Cardiac muscle cell (in vitro differentiated cells and primary cell): ENCODE results near the gene KIF1A. TPM values are rescaled to one million over a fixed set of nuclear protein-coding genes. Genes with fewer than 3 reads are reported as not detected.

Experiments
- DNase-seq, 2 donors: peaks; one replicate each; pipeline versions ENCODE4 v3.0.0 to v3.0.0-alpha.2; 2010 to 2017; ENCODE audit warnings: low read depth in 1 of 2, low spot score in 1 of 2
- H3K27ac ChIP-seq: fragments of 200-600 bp; sonication (generic); 2 replicates; pipeline ENCODE4 v1.5.1; 2016
- H3K27me3 ChIP-seq: fragments of 200-600 bp; sonication (generic); 2 replicates; pipeline ENCODE4 v1.6.0; 2016; ENCODE audit warnings: control low read depth
- H3K36me3 ChIP-seq: fragments of 200-600 bp; sonication (generic); 2 replicates; pipeline ENCODE4 v1.5.1; 2016; ENCODE audit warnings: control low read depth
- H3K4me1 ChIP-seq: fragments of 200-600 bp; sonication (generic); 2 replicates; pipeline ENCODE4 v1.8.1; 2017; ENCODE audit warnings: low read depth, mild to moderate bottlenecking, mixed run types
- H3K4me3 ChIP-seq: fragments of 200-600 bp; sonication (generic); 2 replicates; pipeline ENCODE4 v1.5.1; 2016; ENCODE audit warnings: mild to moderate bottlenecking
- H3K9me3 ChIP-seq: fragments of 200-600 bp; sonication (generic); 2 replicates; pipeline ENCODE4 v1.5.1; 2017; ENCODE audit warnings: low read depth, mild to moderate bottlenecking, control low read depth
- polyA plus RNA-seq: library from polyadenylated mRNA; unstranded; fragments of >200 nt; fragmentation: Nextera tagmentation; extraction: Ambion mirVana; gene quantifications from 2 replicates; pipeline ENCODE4 v1.2.1, GENCODE V29; 2016
- total RNA-seq: library from RNA; depleted of rRNA; stranded (reverse); fragments of >200 nt; gene quantifications from 2 replicates; pipeline ENCODE4 v1.2.3, GENCODE V29; 2016
- TF ChIP-seq, protein P1 (sequence below): IDR thresholded peaks from 2 replicates; pipeline ENCODE4 v1.5.1; 2012; ENCODE audit warnings: low read depth, mild to moderate bottlenecking, low read length

The KIF1A gene
- total and polyA plus RNA-seq, 2 experiments from 2014 or later, result 6.3 to 14.1 TPM

DNA sequence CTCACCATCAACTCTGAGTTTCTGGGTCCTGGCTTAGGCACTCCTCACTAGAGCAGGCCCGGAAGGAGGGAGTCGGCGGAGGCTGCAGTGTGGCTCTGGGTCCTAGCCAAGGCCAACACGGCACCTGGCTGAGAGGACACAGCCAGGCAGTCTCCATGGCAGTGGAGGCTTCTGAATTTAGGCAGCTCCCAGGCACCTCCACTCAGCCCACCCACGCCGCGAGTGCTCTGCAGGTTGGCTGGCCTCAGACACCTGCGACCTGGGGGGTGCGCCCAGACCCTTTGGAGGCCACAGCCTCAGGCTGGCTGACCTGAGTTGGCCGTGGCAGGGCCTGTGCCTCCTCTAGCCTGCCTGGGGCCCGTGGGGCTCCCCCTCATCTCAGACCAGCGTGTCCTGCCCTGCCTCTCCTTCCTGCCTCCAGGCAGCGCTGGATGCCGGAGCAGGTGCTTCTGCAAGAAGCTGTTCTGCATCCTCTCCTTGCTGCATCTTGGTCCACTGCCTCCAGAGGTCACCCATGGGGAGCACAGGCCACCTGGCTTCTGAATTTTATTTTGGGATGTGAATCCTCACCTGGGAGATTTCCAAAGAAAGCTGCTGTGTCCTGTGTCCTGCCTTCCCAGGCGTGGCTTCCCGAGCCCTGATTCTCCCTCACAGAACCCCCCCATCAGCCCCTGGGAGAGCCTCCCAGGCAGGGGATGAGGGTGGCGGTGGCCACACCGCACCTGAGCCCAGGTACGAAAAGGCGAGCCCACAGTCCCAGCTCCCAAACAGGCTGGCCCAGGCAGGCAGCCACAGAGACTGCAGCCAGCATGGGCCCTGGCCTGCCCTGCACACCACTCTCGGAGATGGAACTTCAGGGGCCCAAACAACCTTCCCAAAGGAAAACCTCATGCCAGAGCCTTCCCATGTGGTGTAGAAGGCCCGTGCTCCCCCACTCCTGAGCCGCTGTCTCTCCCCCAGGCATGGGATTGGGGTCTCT lies 105.0 kb downstream of the KIF1A start:
- H3K36me3 ChIP-seq, result no peaks in the 10 kb centered on the region
- no peaks in the 10 kb centered on the region for H3K9me3 ChIP-seq
- no peak overlapping the region for H3K27ac ChIP-seq
- TF ChIP-seq, protein P1, sequence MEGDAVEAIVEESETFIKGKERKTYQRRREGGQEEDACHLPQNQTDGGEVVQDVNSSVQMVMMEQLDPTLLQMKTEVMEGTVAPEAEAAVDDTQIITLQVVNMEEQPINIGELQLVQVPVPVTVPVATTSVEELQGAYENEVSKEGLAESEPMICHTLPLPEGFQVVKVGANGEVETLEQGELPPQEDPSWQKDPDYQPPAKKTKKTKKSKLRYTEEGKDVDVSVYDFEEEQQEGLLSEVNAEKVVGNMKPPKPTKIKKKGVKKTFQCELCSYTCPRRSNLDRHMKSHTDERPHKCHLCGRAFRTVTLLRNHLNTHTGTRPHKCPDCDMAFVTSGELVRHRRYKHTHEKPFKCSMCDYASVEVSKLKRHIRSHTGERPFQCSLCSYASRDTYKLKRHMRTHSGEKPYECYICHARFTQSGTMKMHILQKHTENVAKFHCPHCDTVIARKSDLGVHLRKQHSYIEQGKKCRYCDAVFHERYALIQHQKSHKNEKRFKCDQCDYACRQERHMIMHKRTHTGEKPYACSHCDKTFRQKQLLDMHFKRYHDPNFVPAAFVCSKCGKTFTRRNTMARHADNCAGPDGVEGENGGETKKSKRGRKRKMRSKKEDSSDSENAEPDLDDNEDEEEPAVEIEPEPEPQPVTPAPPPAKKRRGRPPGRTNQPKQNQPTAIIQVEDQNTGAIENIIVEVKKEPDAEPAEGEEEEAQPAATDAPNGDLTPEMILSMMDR, result no peak
- no peaks in the 10 kb centered on the region for H3K27me3 ChIP-seq
- no peak overlapping the region for H3K4me3 ChIP-seq
- DNase-seq, result no peak
- no peaks in the 10 kb centered on the region for H3K4me1 ChIP-seq

DNA sequence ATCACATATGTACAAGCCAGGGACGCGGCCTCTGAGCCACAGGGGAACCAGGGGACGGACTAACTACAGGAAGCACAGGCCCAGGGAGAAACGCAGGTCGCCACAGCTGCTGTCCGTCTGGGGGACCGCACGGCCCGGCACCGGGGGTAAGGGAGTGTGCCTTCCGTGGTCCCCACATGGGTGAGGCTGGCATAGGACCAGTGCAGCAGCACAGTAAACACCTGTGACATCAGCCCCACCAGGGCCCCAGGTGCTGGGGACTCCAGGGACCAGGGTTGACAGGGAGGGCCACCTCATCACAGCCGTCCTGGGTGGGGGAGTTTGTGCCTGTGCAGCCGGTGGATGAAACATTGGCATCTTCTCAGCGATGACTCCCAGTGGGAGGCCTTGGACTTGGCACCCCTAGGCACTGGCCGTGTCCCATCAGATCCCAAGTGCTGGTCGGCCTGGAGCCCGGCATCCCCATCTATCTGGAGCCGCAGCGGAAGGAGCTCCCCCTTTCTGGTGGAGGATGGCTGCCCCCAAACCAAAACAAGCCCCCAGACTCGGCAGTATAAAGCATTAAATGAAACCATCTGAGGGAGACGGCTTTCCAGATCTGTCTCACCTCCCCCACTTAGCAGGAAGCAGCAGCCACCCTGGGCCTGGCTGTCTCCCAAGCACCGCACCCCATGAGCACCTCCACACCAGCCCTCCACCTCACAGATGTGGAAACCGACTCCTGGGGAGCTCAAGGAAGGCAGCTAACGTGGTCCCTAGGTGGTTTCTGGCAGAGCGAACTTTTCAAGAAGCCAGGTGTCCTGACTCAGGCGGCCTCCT lies 105.9 kb downstream of the KIF1A start:
- H3K27ac ChIP-seq, result no peak overlapping the region
- H3K4me1 ChIP-seq, result no peaks in the 10 kb centered on the region
- H3K4me3 ChIP-seq, result no peak overlapping the region
- H3K9me3 ChIP-seq, result no peaks in the 10 kb centered on the region
- TF ChIP-seq, protein P1, result no peak
- H3K27me3 ChIP-seq, result no peaks in the 10 kb centered on the region
- H3K36me3 ChIP-seq, result no peaks in the 10 kb centered on the region
- no peak for DNase-seq

DNA sequence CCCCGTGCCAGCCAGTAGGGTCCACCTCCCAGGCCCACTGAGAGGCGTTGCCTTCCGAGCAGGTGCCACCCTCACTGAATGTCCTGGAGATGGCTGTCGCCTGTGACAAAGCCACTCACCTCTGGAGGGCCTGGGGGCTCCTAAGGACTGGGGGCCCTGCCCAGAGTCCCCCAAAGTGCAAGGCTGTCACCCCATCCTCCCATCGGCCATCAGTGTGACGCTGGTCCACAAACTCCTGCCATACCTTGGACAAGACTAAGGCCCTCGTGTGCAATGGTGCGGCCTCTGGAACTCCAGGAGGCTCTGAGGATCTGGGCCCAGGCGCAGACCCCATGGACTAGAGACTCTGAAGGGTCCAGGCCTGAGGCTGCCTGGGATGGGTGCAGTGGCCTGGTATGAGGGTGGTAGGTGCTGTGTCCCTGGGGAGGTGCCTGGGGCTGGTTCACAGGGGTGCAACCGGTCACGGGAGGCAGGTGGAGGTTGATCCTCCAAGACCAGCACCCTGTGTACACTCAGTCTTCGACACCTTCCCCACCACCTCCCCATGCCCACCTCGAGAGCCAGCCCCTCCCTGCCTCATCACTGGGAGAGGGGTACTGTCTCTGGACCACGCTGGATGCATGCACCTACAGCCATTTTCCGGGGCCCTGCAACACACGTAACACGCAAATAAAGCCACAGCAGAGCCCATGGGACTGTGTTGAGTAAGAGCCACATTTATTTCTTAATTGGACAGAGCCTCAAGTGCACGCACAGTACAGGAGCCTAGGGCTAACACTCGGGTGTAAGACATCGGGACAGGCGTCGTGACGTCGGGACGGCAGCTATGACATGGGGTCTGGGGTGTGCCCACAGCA lies 106.7 kb downstream of the KIF1A start:
- Histone ChIP-seq H3K4me1 (no peaks in the 10 kb centered on the region), H3K36me3 (no peaks in the 10 kb centered on the region), H3K4me3 (no peak overlapping the region), H3K9me3 (no peaks in the 10 kb centered on the region), H3K27me3 (no peaks in the 10 kb centered on the region), H3K27ac (no peak overlapping the region)
- TF ChIP-seq, protein P1, result no peak
- DNase-seq, result no peak

DNA sequence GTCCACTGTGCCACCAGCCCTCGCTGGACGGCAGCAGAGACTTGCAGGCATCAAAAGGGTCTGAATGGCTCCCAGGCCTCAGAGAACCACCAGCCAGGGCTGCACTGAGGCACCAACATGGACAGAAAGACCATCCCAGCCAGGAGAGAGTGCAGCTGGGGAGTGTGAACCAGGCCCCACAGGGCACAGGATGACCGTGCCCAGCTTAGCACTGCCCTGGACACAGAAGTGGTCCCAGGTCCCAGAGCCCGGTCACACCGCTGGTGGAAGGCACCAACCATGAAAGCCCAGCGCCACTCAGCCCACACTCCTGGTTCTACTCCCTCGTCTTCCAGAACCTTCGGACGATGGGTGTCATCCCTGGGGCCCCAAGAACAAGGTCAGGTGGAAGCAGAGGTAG lies 107.9 kb downstream of the KIF1A start:
- no peaks in the 10 kb centered on the region for H3K9me3 ChIP-seq
- DNase-seq, result no peak
- no peak overlapping the region for H3K27ac ChIP-seq
- no peaks in the 10 kb centered on the region for H3K4me1 ChIP-seq
- H3K4me3 ChIP-seq, result no peak overlapping the region
- no peaks in the 10 kb centered on the region for H3K36me3 ChIP-seq
- TF ChIP-seq, protein P1, result no peak
- H3K27me3 ChIP-seq, result no peaks in the 10 kb centered on the region

DNA sequence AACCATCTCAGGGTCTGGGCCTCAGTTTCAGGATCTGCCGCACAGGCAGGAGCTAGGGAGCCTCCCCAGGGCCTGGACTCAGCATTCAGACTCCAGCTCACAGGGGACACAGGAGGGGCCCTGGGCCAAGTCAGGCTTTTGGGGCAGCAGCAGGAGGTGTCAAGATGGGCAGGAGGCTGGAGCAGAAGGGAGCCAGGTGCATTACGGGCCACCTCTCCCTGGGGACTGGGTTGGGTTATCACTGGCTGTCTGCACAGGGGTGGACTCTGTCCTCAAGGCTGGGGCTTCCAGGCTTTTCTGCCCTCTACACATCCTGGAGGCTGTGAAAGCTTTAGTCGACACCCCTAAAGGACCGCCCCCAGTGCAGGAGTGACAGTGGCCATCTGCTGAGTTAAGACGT lies 108.3 kb downstream of the KIF1A start:
- H3K27me3 ChIP-seq, result no peaks in the 10 kb centered on the region
- TF ChIP-seq, protein P1, result no peak
- no peak for DNase-seq
- no peaks in the 10 kb centered on the region for H3K36me3 ChIP-seq
- H3K4me1 ChIP-seq, result no peaks in the 10 kb centered on the region
- H3K4me3 ChIP-seq, result no peak overlapping the region
- no peaks in the 10 kb centered on the region for H3K9me3 ChIP-seq
- no peak overlapping the region for H3K27ac ChIP-seq
